Gastrocnemius medialis (tissue), 4 donors: ENCODE measurements around the gene PCDH1.

ENCODE experiments used
- CTCF ChIP-seq, 5 experiments: fragments of 450-650 bp in 3 of 5; fragments of 200-600 bp in 2 of 5; sonication (generic) in 2 of 5; IDR thresholded peaks in 4 of 5; conservative IDR thresholded peaks in 1 of 5; 1 replicate in 4 of 5; 2 replicates in 1 of 5; pipeline ENCODE4 v1.5.1; 2016 to 2019; ENCODE audit warnings: antibody characterized with exemption in 5 of 5, mild to moderate bottlenecking in 3 of 5, moderate library complexity in 3 of 5
- POLR2A ChIP-seq, 2 donors: fragments of 450-650 bp; IDR thresholded peaks; one replicate each; pipeline ENCODE4 v1.6.1; 2017; ENCODE audit warnings: antibody characterized with exemption in 2 of 2, mild to moderate bottlenecking in 2 of 2, moderate library complexity in 2 of 2

- TF ChIP-seq CTCF (IDR thresholded peaks at IDR 0.05 in 4 of 5, conservative IDR thresholded peaks at IDR 0.05 in 1 of 5) (no peak), POLR2A (IDR thresholded peaks at IDR 0.05) (no peak)
These were observed 32.2 kb downstream of the PCDH1 start for GRCh38 chr5:141846031-141846430.
